GM12875 (cell line): ENCODE results near the gene NAT9.

Experiments
- H3K4me3 ChIP-seq: one replicate; pipeline ENCODE4 v1.5.1; 2011; ENCODE audit warnings: low read depth, low read length, control low read depth
- CTCF ChIP-seq: IDR thresholded peaks from 2 replicates; pipeline ENCODE4 v1.5.1; 2011; ENCODE audit warnings: low read depth, mild to moderate bottlenecking, control low read depth, inconsistent platforms, low read length, moderate library complexity, borderline replicate concordance; ENCODE audit not compliant: insufficient read depth

NAT9 gene

GRCh38 chr17:74785096-74785980, 9.2 kb upstream of the NAT9 start:
- TF ChIP-seq CTCF: no peak
- H3K4me3 ChIP-seq: no peak overlapping the region

GRCh38 chr17:74784125-74784810, 8.1 kb upstream of the NAT9 start:
- no peak for TF ChIP-seq CTCF
- no peak overlapping the region for H3K4me3 ChIP-seq

GRCh38 chr17:74782571-74782970, 6.4 kb upstream of the NAT9 start:
- TF ChIP-seq CTCF: no peak
- no peak overlapping the region for H3K4me3 ChIP-seq

DNA sequence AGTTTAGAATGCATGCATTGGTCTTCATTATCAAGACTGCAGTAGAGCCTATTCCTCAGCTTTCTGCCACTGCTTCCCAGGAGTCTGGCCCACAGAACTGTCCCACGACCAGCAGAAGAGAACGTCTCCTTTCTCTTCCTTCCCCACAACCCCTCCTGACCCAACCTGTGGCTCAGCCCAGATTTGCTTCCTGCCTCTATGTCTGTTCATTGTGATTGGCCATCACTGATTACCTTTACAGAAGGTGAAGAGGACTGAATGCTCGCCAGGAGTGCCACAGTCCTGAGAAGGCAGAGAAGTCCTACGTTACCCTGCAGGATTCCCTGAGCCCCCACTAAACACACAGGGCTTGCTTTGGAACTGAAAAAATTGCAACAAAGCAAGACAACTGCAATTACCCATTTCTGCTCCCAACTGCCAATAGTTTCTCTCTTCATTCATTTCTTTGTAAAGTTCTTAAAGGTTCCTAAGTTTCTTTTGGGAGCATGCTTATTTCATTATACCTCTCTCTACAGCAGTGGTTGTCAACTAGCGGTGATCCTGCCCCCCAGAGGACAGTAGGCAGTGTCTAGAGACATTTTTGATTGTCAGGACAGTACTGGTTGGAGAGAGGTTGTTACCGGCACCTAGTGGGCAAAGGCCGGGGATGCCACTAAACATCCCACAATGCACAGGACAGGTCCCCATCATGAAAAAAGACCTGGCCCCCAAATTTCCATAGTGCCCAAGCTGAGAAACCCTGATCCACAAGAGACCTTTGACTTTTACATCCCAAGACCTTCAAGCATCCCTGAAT, 4.5 kb upstream of the NAT9 start:
- no peak overlapping the region for H3K4me3 ChIP-seq
- TF ChIP-seq CTCF: peak; percentile 40

GRCh38 chr17:74779948-74780400, 3.8 kb upstream of the NAT9 start:
- TF ChIP-seq CTCF: no peak
- H3K4me3 ChIP-seq: no peak overlapping the region

GRCh38 chr17:74779501-74779900, 3.4 kb upstream of the NAT9 start:
- no peak overlapping the region for H3K4me3 ChIP-seq
- no peak for TF ChIP-seq CTCF
